Psoas muscle (tissue), 8 donors: Measurements from ENCODE around the gene TP63. TPM values are rescaled to one million over a fixed set of nuclear protein-coding genes. Genes with fewer than 3 reads are reported as not detected.

Source experiments
- ATAC-seq, 4 donors: fragments of 200-7000 bp; cut with Tn5 transposase; one replicate each; pipeline ENCODE4 v1.9.1; 2020; ENCODE audit warnings: moderate library complexity in 3 of 4, mild to moderate bottlenecking in 2 of 4
- DNase-seq, 2 donors: peaks; one replicate each; pipeline ENCODE4 v3.0.0-alpha.2; 2020
- H3K27ac ChIP-seq: fragments of 200-600 bp; one replicate; pipeline ENCODE4 v1.8.0; 2022
- H3K27me3 ChIP-seq, 3 donors: fragments of 200-600 bp in 1 of 3; one replicate each; pipeline versions ENCODE4 v1.6.1 to v1.8.0; 2013 to 2022; ENCODE audit warnings: low read length in 2 of 3, mild to moderate bottlenecking in 2 of 3, moderate library complexity in 1 of 3; ENCODE audit not compliant: insufficient read depth in 3 of 3
- H3K36me3 ChIP-seq, 2 donors: fragments of 200-600 bp in 1 of 2; one replicate each; pipeline versions ENCODE4 v1.6.1 to v1.8.0; 2013 to 2022; ENCODE audit warnings: low read depth in 1 of 2, mild to moderate bottlenecking in 1 of 2, moderate library complexity in 1 of 2; ENCODE audit not compliant: insufficient read depth in 1 of 2
- H3K4me1 ChIP-seq: fragments of 200-600 bp; one replicate; pipeline ENCODE4 v1.8.0; 2022
- H3K4me3 ChIP-seq: fragments of 200-600 bp; one replicate; pipeline ENCODE4 v1.8.0; 2022; ENCODE audit warnings: mild to moderate bottlenecking
- H3K9me3 ChIP-seq: fragments of 200-600 bp; one replicate; pipeline ENCODE4 v1.8.0; 2022
- WGBS, 3 donors: extraction: QIAGEN DNeasy Blood & Tissue Kit; methylation state at CpG; one replicate each; pipeline versions ENCODE4 v1.1.6 to v1.1.7; 2013; 5-methylcytosine and 5-hydroxymethylcytosine counted together
- intact Hi-C, 2 donors: fragments of 100-400 bp; cut with DNase I; formaldehyde crosslinking; loops; one replicate each; pipeline versions ENCODE4 v1.11.0 to v1.14.2; 2022
- polyA plus RNA-seq, 3 donors: library from polyadenylated mRNA; stranded (reverse); fragments of 200-250 nt; gene quantifications; one replicate each; pipeline ENCODE4 v1.2.3, GENCODE V29; 2013
- total RNA-seq, 4 donors: library from RNA; stranded (reverse); fragmentation: NEBNext Ultra II Directional in 2 of 4; extraction: Animal tissue kit (Norgen Biotek cat#: 25700) in 2 of 4; gene quantifications; one replicate each; pipeline versions ENCODE4 v1.2.1 to v1.2.4, GENCODE V29; 2021 to 2023
- TF ChIP-seq, protein P1 (sequence below): fragments of 200-600 bp; IDR thresholded peaks from one replicate; pipeline ENCODE4 v1.8.0; 2022; ENCODE audit warnings: antibody characterized with exemption
- donor health status: healthy with polysubstance abuse.
- donor health status: DM: no; HTN: no; CAD: no; lungs with moderate emphysema.
- donor health status: Bipolar disorder and iron deficiency.
- donor health status: healthy.
- donor health status: DM: yes; HTN: yes; CAD: no.
- donor health status: DM: no; HTN: no; CAD: no.
- donor health status: DM: no; HTN: no; CAD: no.
- donor health status: DM: yes; HTN: yes; CAD: no.

Gene TP63
- total and polyA plus RNA-seq, 7 donors = 1.4 to 83.0 (median 13.1) TPM

- no peaks in the 10 kb centered on the region for H3K27me3 ChIP-seq
- peaks cover 2 to 38% of the 10 kb centered on the region in 2 donors for H3K36me3 ChIP-seq
- TF ChIP-seq, protein P1, sequence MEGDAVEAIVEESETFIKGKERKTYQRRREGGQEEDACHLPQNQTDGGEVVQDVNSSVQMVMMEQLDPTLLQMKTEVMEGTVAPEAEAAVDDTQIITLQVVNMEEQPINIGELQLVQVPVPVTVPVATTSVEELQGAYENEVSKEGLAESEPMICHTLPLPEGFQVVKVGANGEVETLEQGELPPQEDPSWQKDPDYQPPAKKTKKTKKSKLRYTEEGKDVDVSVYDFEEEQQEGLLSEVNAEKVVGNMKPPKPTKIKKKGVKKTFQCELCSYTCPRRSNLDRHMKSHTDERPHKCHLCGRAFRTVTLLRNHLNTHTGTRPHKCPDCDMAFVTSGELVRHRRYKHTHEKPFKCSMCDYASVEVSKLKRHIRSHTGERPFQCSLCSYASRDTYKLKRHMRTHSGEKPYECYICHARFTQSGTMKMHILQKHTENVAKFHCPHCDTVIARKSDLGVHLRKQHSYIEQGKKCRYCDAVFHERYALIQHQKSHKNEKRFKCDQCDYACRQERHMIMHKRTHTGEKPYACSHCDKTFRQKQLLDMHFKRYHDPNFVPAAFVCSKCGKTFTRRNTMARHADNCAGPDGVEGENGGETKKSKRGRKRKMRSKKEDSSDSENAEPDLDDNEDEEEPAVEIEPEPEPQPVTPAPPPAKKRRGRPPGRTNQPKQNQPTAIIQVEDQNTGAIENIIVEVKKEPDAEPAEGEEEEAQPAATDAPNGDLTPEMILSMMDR = no peak
- 68 to 75% (median 69%) methylated on average over 9 of the region's 9 CpGs for WGBS, 3 donors
- intact Hi-C loops = no loop called here
- ATAC-seq (peak in 2 of 4 donors; percentile 52 to 70), DNase-seq (no peak)
- peak overlapping the region; percentile 10 for H3K27ac ChIP-seq
- no peaks in the 10 kb centered on the region for H3K9me3 ChIP-seq
- no peak overlapping the region for H3K4me3 ChIP-seq
- peaks cover 22% of the 10 kb centered on the region for H3K4me1 ChIP-seq
Observed at GRCh38 chr3:189862385-189862998, 231.3 kb downstream of the TP63 start.

GRCh38 chr3:189863031-189863430 lies 231.8 kb downstream of the TP63 start:
- H3K27ac ChIP-seq = peak overlapping the region; percentile 10
- DNase-seq (no peak), ATAC-seq (peak in 3 of 4 donors; percentile 48 to 63 (median 57))
- intact Hi-C loops = no loop called here
- no peak overlapping the region for H3K4me3 ChIP-seq
- WGBS, 3 donors = 45 to 52% (median 46%) methylated on average over 3 of the region's 3 CpGs
- H3K27me3 ChIP-seq = no peaks in the 10 kb centered on the region
- H3K9me3 ChIP-seq = no peaks in the 10 kb centered on the region
- H3K4me1 ChIP-seq = peaks cover 22% of the 10 kb centered on the region
- TF ChIP-seq, protein P1 = no peak
- H3K36me3 ChIP-seq = peaks cover 2 to 44% of the 10 kb centered on the region in 2 donors

GRCh38 chr3:189868061-189868460 lies 236.9 kb downstream of the TP63 start:
- intact Hi-C loops = no loop called here
- Histone ChIP-seq H3K4me1 (no peaks in the 10 kb centered on the region), H3K4me3 (no peak overlapping the region), H3K9me3 (no peaks in the 10 kb centered on the region), H3K27ac (no peak overlapping the region), H3K27me3 (no peaks in the 10 kb centered on the region), H3K36me3 (peaks cover 2 to 94% of the 10 kb centered on the region in 2 donors)
- DNase-seq (no peak), ATAC-seq (no peak)
- TF ChIP-seq, protein P1 = no peak
- WGBS, 3 donors = 79 to 94% (median 82%) methylated on average over 3 of the region's 3 CpGs

GRCh38 chr3:189869165-189869564 lies 238.0 kb downstream of the TP63 start:
- Histone ChIP-seq H3K4me1 (no peaks in the 10 kb centered on the region), H3K27me3 (no peaks in the 10 kb centered on the region), H3K4me3 (no peak overlapping the region), H3K27ac (no peak overlapping the region), H3K9me3 (no peaks in the 10 kb centered on the region), H3K36me3 (peaks cover 2 to 100% of the 10 kb centered on the region in 2 donors)
- intact Hi-C loops = no loop called here
- DNase-seq (no peak), ATAC-seq (no peak)
- TF ChIP-seq, protein P1 = no peak
- 94 to 96% (median 95%) methylated on average over 4 of the region's 4 CpGs for WGBS, 3 donors

- no peak overlapping the region for H3K27ac ChIP-seq
- 74 to 80% (median 78%) methylated on average over 2 of the region's 2 CpGs for WGBS, 3 donors
- H3K36me3 ChIP-seq = peaks cover 2 to 100% of the 10 kb centered on the region in 2 donors
- no peaks in the 10 kb centered on the region for H3K9me3 ChIP-seq
- no peaks in the 10 kb centered on the region for H3K27me3 ChIP-seq
- H3K4me1 ChIP-seq = no peaks in the 10 kb centered on the region
- ATAC-seq (no peak), DNase-seq (no peak)
- TF ChIP-seq, protein P1 = no peak
- H3K4me3 ChIP-seq = no peak overlapping the region
- intact Hi-C loops = no loop called here
Observed at GRCh38 chr3:189871418-189871817, 240.2 kb downstream of the TP63 start.
